Left hindlimb (tissue), 1 donor: ENCODE data around the gene ZNF263.
"Not testable (repeated sequence)": the region's sequence is repeated elsewhere in the genome, so short reads cannot be mapped to it uniquely, and the experiment has no call there.

Source experiments
- DNase-seq: peaks from one replicate; pipeline ENCODE4 v3.0.0-alpha.2; 2018

ZNF263 gene

GRCh38 chr16:3270718-3271117, 12.6 kb upstream of the ZNF263 start:
- not testable (repeated sequence) for DNase-seq

GRCh38 chr16:3271281-3271680, 12.0 kb upstream of the ZNF263 start:
- DNase-seq: not testable (repeated sequence)

GRCh38 chr16:3274490-3274889, 8.8 kb upstream of the ZNF263 start:
- no peak for DNase-seq

GRCh38 chr16:3274947-3275346, 8.3 kb upstream of the ZNF263 start:
- DNase-seq: no peak

- no peak for DNase-seq
Measured at GRCh38 chr16:3276679-3277078, 6.6 kb upstream of the ZNF263 start.

- no peak for DNase-seq
Measured at GRCh38 chr16:3281222-3281820, 2.0 kb upstream of the ZNF263 start.

- DNase-seq: no peak
Measured at GRCh38 chr16:3282103-3282729, 1.1 kb upstream of the ZNF263 start.

- no peak for DNase-seq
Measured at GRCh38 chr16:3283543-3284447, 504 bp downstream of the ZNF263 start.

GRCh38 chr16:3285131-3285530, 1.8 kb downstream of the ZNF263 start:
- no peak for DNase-seq

- DNase-seq: no peak
Measured at GRCh38 chr16:3289998-3290673, 6.8 kb downstream of the ZNF263 start.

GRCh38 chr16:3292604-3293003, 9.3 kb downstream of the ZNF263 start:
- no peak for DNase-seq

- no peak for DNase-seq
Measured at GRCh38 chr16:3295209-3295608, 11.9 kb downstream of the ZNF263 start.

GRCh38 chr16:3295783-3296182, 12.5 kb downstream of the ZNF263 start:
- no peak for DNase-seq

GRCh38 chr16:3304370-3304769, 21.1 kb downstream of the ZNF263 start:
- DNase-seq: no peak

GRCh38 chr16:3305109-3306068, 22.1 kb downstream of the ZNF263 start, which contains the start of the genes TIGD7 and ZNF75A:
Gene TIGD7 (minus strand): TSS chr16:3305430. CDS start chr16:3300614, 4,816 bp downstream.
Gene ZNF75A (plus strand): TSS chr16:3305497. CDS start chr16:3308429, 2,932 bp downstream.
- peak; percentile 91 for DNase-seq

GRCh38 chr16:3306078-3306477, 22.8 kb downstream of the ZNF263 start:
- DNase-seq: no peak

GRCh38 chr16:3311496-3311895, 28.2 kb downstream of the ZNF263 start:
- DNase-seq: no peak

GRCh38 chr16:3317315-3317999, 34.2 kb downstream of the ZNF263 start:
- no peak for DNase-seq

GRCh38 chr16:3321816-3322215, 38.5 kb downstream of the ZNF263 start:
- no peak for DNase-seq

- DNase-seq: no peak
Measured at GRCh38 chr16:3327514-3327913, 44.2 kb downstream of the ZNF263 start.

GRCh38 chr16:3328104-3328503, 44.8 kb downstream of the ZNF263 start:
- DNase-seq: no peak
